Rectal smooth muscle tissue (tissue), 1 donor: ENCODE measurements around the gene MAP4K2.

Experiments used
- H3K27ac ChIP-seq: one replicate; pipeline ENCODE4 v1.7.0; 2013; ENCODE audit warnings: low read depth, low read length, inconsistent platforms
- H3K27me3 ChIP-seq: one replicate; pipeline ENCODE4 v1.7.0; 2013; ENCODE audit warnings: low read length; ENCODE audit not compliant: control insufficient read depth, insufficient read depth
- H3K36me3 ChIP-seq: one replicate; pipeline ENCODE4 v1.7.0; 2013; ENCODE audit warnings: low read length; ENCODE audit not compliant: control insufficient read depth, insufficient read depth
- H3K4me1 ChIP-seq: one replicate; pipeline ENCODE4 v1.7.0; 2013; ENCODE audit warnings: low read length; ENCODE audit not compliant: control insufficient read depth, insufficient read depth
- H3K4me3 ChIP-seq: one replicate; pipeline ENCODE4 v1.7.0; 2013; ENCODE audit warnings: low read length
- H3K9ac ChIP-seq: one replicate; pipeline ENCODE4 v1.7.0; 2013; ENCODE audit warnings: low read length

The MAP4K2 gene

DNA sequence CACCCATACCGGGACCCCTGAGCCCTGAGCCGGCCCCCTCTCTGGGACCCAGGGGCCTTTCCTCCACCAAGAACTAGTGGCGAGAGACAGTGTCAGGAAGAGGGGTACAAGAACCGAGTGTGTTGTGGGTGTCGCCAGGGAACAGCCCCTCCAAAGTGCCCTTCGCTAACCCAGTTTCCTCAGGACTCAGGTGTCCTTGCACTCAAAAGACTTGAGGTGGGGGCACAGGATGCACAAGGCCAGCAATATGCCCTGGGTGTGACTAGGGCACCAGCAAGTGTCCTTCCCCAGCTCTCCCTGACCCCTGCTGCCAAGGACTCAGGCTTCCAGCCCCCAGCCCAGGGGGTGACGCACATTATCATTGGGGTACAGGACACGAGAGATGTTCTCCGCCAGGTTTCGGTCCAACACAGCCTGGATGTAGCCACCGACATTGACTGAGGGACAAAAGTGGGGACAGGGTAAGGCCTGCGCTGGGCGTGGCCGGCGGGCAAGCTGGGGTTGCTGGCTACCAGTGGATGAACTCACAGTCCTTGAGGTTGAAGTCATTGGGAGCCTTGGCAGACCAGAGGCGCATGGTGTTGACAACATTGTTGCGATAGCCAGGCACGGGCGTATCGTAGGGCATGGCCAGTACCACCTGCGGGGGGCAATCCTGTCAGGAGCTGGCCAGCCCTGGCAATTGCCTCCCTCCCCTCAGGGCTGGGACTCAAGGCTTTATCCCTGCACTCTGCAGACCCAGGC is 47.9 kb downstream of the MAP4K2 start:
- H3K4me3 ChIP-seq: no peak overlapping the region

DNA sequence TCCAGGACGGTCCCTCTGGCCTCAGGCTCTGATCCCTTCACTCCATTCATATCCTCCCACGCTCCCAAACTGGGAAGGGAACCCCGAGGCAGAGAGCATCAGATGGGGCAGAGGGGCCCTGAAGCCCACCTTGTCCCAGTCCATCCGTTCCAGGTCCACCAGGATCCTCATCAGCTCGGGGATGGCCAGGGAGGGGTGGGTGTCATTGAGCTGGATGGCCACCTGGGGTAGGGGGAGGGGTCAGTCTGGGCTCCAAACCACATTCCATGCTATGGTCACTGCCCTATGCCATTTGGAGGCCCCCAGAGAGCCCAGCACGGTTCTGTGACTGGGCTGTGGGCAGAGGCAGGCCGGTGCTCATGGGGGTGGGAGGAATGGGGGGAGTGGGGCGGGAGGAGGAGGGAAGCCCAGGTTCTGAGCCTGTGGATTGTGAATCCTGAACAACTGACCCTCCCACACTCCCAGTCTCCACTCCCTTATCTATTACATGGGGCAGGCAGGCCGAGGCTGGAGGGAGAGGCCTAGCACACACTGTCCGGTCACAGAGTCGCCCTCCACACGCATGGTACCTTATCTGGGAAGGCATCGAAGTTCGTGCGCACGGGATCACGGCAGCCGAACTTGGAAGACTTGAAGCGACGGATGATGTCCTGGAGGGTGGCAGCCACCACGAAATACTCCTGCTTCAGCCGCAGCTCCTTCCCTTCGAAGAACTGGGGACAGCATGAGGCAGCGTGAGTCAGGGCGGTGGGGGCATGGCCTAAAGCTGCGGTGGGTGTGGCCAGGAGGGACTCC is 48.7 kb downstream of the MAP4K2 start:
- Histone ChIP-seq H3K4me1 (peaks cover 5% of the 10 kb centered on the region), H3K27ac (no peak overlapping the region), H3K27me3 (no peaks in the 10 kb centered on the region), H3K36me3 (no peaks in the 10 kb centered on the region), H3K9ac (no peak overlapping the region), H3K4me3 (no peak overlapping the region)

More for the DNA sequence above, 47.9 kb downstream of the MAP4K2 start:
- Histone ChIP-seq H3K27me3 (no peaks in the 10 kb centered on the region), H3K27ac (no peak overlapping the region), H3K9ac (no peak overlapping the region), H3K4me1 (peaks cover 13% of the 10 kb centered on the region), H3K36me3 (no peaks in the 10 kb centered on the region)

DNA sequence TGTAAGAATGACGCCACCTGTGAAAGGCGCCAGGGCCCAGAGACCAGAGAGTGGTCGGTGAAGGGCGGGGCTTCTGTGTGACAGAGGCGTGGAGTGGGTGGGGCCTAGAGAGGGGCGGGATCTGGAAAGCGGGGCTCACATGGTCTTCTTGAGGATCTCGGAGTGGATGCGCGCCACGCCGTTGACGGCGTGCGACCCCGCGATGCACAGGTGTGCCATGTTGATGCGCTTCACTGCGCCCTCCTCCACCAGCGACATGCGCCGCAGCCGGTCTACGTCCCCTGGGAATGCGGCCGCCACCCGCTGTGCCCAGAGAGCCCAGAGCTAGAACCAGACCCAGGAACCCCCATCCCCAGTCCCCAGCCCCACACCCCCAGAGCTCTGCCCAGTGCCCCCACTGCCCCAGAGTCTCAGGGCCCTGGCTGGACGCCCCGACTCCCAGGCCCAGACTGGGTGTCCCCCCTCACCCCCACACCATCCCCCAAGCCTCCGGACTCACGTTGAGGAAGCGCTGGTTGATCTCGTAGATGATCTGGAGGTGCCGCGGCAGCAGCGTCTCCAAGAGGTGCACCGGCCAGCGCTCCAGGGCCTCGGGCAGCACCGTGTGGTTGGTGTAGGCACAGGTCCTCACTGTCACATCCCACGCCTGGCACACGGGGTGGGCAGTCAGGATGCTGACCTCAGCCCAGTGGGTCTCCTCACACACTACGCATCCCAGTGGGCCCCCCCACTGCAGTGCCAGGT is 49.5 kb downstream of the MAP4K2 start:
- Histone ChIP-seq H3K27ac (no peak overlapping the region), H3K27me3 (no peaks in the 10 kb centered on the region), H3K36me3 (no peaks in the 10 kb centered on the region), H3K4me1 (peaks cover 1% of the 10 kb centered on the region), H3K4me3 (no peak overlapping the region), H3K9ac (no peak overlapping the region)

DNA sequence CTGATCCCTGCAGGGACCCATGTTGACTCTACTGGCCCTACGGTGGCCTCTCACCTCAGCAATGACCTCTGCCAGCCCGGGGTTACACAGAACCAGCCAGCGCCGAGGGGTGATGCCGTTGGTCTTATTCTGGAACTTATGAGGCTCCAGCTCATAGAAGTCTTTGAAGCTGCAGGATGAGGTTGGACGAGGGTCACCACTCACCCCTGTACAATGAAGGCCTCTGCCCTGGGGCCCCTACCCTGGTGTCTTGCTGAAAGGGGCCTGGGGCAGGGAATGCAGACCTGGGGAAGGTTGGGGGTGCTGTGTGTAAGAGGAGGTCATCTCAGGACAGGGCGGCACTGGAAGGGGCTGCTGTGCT is 50.0 kb downstream of the MAP4K2 start:
- H3K27ac ChIP-seq: no peak overlapping the region
- H3K9ac ChIP-seq: no peak overlapping the region
- H3K4me3 ChIP-seq: no peak overlapping the region
- H3K36me3 ChIP-seq: no peaks in the 10 kb centered on the region
- no peaks in the 10 kb centered on the region for H3K27me3 ChIP-seq
- H3K4me1 ChIP-seq: no peaks in the 10 kb centered on the region

DNA sequence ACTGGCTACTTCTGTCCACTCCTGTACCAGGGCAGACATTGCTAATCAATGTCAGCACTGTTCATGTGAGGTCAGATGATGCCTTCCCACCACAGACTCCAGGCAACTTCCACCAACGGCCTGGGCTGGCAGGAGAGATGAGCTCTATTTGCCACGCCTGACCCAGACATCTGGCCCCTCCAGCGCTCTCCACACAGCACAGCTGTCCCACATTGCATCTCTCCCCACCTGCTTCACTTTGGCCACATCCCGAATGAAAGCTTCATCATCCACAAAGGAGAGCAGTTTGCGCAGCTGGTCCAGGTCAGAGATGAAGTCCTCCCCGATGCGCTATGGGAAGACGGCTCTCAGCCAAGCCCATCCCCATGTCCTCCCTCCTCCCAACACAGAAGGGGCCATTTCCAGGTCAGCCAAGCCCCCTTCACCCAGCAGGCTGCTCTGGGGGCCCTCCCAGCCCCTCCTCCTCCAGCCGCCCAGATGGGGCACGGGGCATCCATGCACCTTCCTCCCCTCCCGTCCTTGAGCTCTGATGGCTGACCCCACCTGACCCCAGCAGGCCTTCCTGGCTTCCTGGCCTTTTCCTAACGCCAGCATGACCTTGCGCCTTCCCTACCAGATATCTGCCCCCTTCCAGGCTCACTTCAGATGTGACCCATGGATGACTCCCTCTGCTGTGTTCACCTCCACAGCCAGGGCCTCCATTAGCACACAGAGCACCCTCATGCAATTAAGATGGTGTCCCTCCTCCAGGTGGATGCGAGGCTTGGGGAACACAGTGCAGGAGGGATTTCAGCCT is 50.6 kb downstream of the MAP4K2 start:
- H3K27ac ChIP-seq: no peak overlapping the region
- H3K9ac ChIP-seq: no peak overlapping the region
- H3K27me3 ChIP-seq: no peaks in the 10 kb centered on the region
- H3K4me1 ChIP-seq: no peaks in the 10 kb centered on the region
- H3K36me3 ChIP-seq: no peaks in the 10 kb centered on the region
- no peak overlapping the region for H3K4me3 ChIP-seq

DNA sequence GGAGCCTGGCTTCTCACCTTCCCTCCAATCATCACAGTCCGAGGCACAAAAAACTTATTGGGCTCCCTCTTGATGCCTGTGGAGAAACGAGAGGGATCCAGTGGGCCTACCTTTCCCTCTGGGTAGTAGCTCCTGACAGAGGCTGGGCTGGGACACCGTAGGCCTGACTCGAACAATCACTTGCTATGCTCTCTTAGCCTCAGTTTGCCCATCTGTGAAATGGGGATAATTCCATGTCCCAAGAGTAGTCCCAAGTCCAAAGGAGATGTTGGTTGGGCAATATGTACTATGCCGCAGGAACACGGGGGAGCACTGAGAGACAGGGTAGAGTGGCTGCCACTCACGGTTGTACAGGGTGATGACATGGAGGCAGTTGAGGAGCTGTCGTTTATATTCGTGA is 51.4 kb downstream of the MAP4K2 start:
- Histone ChIP-seq H3K9ac (no peak overlapping the region), H3K27ac (no peak overlapping the region), H3K36me3 (no peaks in the 10 kb centered on the region), H3K4me3 (no peak overlapping the region), H3K4me1 (no peaks in the 10 kb centered on the region), H3K27me3 (no peaks in the 10 kb centered on the region)

DNA sequence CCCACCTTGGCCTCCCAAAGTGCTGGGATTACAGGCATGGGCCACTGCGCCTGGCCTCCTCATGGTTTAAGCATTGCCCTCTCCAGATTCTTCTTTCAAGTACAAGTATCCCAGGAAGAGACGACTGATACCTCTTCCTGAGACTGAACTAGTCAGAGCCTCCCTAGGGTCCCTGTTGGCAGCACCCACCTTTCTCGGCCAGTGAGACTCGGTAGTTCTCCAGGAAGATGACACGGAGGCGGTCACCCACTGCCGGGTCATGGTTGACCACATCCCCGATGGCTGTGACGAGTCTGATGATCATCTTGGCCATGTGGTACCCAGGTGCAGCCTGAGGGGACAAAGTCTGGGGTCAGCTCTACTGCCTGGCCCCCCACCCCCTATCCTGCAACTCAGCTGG is 51.9 kb downstream of the MAP4K2 start:
- Histone ChIP-seq H3K4me3 (no peak overlapping the region), H3K36me3 (no peaks in the 10 kb centered on the region), H3K27ac (no peak overlapping the region), H3K4me1 (no peaks in the 10 kb centered on the region), H3K27me3 (no peaks in the 10 kb centered on the region), H3K9ac (no peak overlapping the region)

DNA sequence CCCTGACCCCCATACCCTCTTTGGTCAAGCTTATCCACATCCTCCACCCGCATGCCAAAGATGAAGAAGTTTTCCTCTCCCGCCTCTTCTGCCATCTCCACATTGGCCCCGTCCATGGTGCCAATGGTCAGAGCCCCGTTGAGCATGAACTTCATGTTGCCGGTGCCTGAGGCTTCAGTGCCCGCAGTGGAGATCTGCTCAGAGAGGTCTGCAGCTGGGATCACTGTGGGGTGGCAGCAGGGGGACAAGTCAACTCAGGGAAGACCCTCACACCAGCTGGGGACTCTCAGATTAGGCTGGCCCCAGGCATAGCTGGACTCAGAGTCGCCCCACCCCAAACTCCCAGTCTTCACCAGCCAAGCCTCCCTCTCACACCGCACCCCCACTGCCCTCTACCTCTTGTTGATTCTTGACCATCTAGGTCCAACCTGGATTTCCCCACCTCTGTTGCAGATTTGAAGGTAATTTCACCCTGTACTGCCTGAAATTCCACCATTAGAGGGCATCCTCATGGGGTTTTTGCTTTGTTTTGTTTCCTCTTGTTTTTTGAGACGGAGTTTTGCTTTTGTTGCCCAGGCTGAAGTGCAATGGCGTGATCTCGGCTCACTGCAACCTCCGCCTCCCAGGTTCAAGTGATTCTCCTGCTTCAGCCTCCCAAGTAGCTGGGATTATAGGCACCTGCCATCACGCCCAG is 52.5 kb downstream of the MAP4K2 start:
- Histone ChIP-seq H3K4me1 (peaks cover 3% of the 10 kb centered on the region), H3K27ac (no peak overlapping the region), H3K27me3 (no peaks in the 10 kb centered on the region), H3K36me3 (no peaks in the 10 kb centered on the region), H3K4me3 (no peak overlapping the region), H3K9ac (no peak overlapping the region)

DNA sequence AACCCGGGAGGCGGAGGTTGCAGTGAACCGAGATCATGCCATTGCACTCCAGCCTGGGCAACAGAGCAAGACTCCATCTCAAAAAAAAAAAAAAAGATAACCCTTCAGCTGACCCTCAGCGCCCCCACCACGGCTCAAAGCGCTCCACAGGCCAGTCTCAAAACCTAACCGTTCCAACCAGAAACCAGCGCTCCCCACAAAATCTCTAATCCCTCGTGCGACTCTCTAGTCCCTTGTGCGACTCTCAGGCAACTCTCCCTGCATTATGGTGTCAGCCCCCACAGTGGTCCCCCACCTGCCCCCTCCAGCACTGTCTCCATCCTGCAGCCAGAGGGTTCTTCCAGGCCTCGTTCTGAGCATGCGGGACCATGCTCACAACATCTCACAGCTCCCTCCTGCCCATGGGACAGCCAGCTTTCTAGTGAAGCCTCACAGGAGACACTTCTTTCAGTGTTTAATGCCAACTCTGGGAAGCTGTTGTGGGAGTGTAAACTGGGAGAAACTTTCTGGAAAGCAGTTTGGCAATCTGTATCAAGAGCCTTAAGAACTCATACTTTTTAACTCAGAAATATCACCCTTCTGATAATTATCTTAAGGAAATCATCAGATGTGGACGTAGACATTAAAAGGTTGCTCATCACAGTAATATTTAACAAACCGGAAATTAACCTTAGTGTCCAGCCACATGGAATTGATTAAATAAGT is 54.9 kb downstream of the MAP4K2 start:
- Histone ChIP-seq H3K36me3 (no peaks in the 10 kb centered on the region), H3K4me3 (no peak overlapping the region), H3K4me1 (peaks cover 10% of the 10 kb centered on the region), H3K27me3 (no peaks in the 10 kb centered on the region), H3K9ac (no peak overlapping the region), H3K27ac (no peak overlapping the region)

DNA sequence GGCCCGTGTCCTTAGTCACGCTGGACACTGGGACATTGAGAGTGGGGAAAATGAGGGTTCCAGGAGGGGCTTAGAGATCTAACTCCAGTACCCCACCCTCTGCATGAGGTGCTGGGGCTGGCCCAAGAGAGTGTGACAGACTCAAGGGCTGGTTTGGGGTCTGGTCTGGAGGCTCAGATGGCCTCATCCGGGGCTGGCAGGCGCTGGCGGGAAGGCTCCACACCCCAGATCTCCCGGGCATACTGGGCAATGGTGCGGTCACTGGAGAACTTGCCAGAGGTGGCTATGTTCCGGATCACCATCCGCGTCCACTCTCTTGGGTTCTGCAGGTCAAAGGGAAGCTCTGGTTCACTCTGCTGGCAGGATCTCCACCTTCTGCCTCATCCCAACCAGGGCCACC is 56.5 kb downstream of the MAP4K2 start:
- Histone ChIP-seq H3K36me3 (no peaks in the 10 kb centered on the region), H3K27ac (peak overlapping the region; percentile 93), H3K4me1 (peaks cover 10% of the 10 kb centered on the region), H3K4me3 (no peak overlapping the region), H3K9ac (no peak overlapping the region), H3K27me3 (no peaks in the 10 kb centered on the region)
